KOPT-K1 (cell line): ENCODE measurements around the gene UGT2B10.
"Not testable (repeated sequence)": the region's sequence is repeated elsewhere in the genome, so short reads cannot be mapped to it uniquely, and the experiment has no call there.

Experiments
- H3K27ac ChIP-seq: fragments of 200-600 bp; sonication (generic); 2 replicates; pipeline ENCODE4 v1.5.1; 2016; ENCODE audit warnings: antibody characterized with exemption, mild to moderate bottlenecking, low read depth, low read length; ENCODE audit not compliant: poor library complexity, severe bottlenecking
- H3K36me3 ChIP-seq: fragments of 200-600 bp; sonication (generic); 2 replicates; pipeline ENCODE4 v1.5.1; 2017; ENCODE audit warnings: antibody characterized with exemption, mild to moderate bottlenecking, low read length, moderate library complexity; ENCODE audit not compliant: insufficient read depth
- H3K9me3 ChIP-seq: fragments of 200-600 bp; sonication (generic); 2 replicates; pipeline ENCODE4 v1.5.1; 2017; ENCODE audit warnings: antibody characterized with exemption, low read length, mild to moderate bottlenecking; ENCODE audit not compliant: insufficient read depth, poor library complexity, severe bottlenecking

The UGT2B10 gene

GRCh38 chr4:68815617-68816409 is at the start of gene UGT2B10:
Gene UGT2B10 (plus strand): TSS chr4:68815994. CDS start chr4:68816020, 26 bp downstream.
- H3K27ac ChIP-seq, H3K36me3 ChIP-seq, H3K9me3 ChIP-seq: not testable (repeated sequence)

- H3K9me3 ChIP-seq, H3K36me3 ChIP-seq, H3K27ac ChIP-seq: not testable (repeated sequence)
Measured at GRCh38 chr4:68771836-68772235, 44.0 kb upstream of the UGT2B10 start.

DNA sequence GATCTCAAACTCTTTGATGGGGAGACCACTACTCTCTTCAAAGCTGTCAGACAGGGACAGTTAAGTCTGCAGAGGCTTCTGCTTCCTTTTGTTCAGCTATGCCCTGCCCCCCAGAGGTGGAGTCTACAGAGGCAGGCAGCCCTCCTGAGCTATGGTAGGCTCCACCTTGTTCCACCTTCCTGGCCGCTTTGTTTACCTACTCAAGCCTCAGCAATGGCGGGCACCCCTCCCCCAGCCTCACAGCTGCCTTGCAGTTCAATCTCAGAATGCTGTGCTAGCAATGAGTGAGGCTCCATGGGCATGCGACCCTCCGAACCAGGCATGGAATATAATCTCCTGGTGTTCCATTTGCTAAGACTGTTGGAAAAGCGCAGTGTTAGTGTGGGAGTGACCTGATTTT is 42.1 kb upstream of the UGT2B10 start:
- H3K9me3 ChIP-seq: no peaks in the 10 kb centered on the region
- no peaks in the 10 kb centered on the region for H3K36me3 ChIP-seq
- no peak overlapping the region for H3K27ac ChIP-seq

DNA sequence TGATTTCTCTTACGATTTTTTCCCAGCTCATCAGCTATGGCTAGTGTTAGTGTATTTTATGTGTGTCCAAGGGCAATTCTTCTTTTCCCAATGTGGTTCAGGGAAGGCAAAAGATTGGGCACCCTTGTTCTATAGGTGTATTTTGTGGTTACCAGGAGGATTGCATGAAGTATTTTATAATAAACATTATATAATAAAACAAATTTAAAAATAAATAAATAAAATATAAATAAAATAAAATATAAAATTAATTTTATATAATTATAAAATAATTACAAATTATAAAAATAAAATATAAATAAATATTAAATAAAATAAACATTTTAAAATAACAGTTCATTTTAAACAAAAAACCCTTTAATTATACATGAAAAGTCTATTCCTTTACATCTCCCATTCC is 35.6 kb upstream of the UGT2B10 start:
- Histone ChIP-seq H3K36me3 (no peaks in the 10 kb centered on the region), H3K9me3 (no peaks in the 10 kb centered on the region), H3K27ac (no peak overlapping the region)

DNA sequence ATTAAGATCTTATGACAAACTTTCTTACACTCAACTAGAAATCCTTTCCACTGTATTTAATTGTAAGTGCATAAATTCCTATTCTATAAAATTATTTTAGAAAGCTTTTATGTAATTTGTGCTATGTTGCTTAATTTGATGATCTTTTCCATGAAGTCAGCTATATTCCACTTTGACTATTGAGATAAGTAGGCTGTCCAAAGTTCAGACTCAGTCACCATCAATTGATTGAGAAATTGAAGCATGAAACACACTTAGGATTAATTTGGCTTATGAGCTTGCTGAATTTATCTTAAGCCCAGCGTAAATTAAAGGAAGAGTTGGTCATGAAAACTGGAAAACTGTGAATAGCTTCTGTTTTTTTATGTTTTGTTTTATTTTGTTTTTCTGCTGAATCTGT is 18.7 kb upstream of the UGT2B10 start:
- H3K9me3 ChIP-seq: no peaks in the 10 kb centered on the region
- H3K27ac ChIP-seq: no peak overlapping the region
- no peaks in the 10 kb centered on the region for H3K36me3 ChIP-seq

DNA sequence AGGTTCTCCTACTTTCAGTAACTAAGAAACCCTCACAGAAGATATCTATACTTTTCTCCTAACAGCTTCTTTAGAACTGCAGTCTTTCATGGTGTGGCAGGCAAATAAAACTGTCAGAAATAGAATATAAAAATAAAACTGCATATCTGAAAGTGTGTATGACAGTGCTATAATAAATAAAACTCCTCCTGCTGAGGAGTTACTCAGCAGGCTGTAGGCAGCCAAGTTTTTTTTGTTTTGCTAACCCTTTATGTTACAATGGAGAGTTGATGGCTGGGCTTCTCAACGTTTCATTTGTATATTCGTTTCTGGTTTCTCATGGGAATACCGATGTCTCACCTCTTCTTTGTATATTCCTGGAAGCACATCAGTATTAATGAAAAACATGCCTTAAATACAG is 18.2 kb upstream of the UGT2B10 start:
- H3K36me3 ChIP-seq: no peaks in the 10 kb centered on the region
- no peak overlapping the region for H3K27ac ChIP-seq
- no peaks in the 10 kb centered on the region for H3K9me3 ChIP-seq

DNA sequence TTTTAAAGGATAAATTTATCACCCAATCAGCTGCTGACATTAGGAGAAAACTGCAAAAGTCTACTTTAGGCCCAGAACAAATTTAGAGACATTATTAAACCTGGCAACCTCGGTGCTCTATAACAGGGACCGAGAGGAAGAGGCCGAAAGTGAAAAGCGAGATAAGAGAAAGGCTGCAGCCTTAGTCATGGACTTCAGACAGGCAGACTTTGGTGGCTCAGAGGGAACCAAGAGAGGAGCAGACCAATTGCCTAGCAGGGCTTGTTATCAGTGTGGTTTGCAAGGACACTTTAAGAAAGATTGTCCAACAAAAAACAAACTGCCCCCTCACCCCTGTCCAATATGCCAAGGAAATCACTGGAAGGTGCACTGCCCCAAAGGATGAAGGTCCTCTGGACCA is 12.8 kb upstream of the UGT2B10 start:
- Histone ChIP-seq H3K9me3 (no peaks in the 10 kb centered on the region), H3K36me3 (no peaks in the 10 kb centered on the region)

GRCh38 chr4:68808060-68808459 is 7.7 kb upstream of the UGT2B10 start:
- H3K36me3 ChIP-seq: no peaks in the 10 kb centered on the region
- H3K27ac ChIP-seq: no peak overlapping the region
- H3K9me3 ChIP-seq: no peaks in the 10 kb centered on the region

More for the DNA sequence above, 12.8 kb upstream of the UGT2B10 start:
- H3K27ac ChIP-seq: no peak overlapping the region

DNA sequence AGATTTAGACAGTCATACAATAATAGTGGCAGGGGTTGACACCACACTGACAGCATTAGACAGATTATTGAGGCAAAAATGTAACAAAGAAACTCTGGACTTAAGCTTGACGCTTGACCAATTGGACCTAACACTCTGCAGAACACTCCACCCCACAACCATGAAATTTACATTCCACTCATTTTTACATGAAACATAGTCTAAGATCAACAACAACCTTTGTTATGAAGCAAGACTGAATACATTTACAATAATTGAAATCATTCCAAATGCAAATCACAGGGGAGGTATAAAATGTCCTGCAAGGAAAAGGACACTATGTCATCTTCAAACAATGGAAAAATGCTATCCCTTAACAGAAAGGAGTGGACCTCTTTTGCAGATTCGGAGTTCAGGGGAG is 4.9 kb upstream of the UGT2B10 start:
- Histone ChIP-seq H3K27ac (no peak overlapping the region), H3K36me3 (no peaks in the 10 kb centered on the region), H3K9me3 (no peaks in the 10 kb centered on the region)

DNA sequence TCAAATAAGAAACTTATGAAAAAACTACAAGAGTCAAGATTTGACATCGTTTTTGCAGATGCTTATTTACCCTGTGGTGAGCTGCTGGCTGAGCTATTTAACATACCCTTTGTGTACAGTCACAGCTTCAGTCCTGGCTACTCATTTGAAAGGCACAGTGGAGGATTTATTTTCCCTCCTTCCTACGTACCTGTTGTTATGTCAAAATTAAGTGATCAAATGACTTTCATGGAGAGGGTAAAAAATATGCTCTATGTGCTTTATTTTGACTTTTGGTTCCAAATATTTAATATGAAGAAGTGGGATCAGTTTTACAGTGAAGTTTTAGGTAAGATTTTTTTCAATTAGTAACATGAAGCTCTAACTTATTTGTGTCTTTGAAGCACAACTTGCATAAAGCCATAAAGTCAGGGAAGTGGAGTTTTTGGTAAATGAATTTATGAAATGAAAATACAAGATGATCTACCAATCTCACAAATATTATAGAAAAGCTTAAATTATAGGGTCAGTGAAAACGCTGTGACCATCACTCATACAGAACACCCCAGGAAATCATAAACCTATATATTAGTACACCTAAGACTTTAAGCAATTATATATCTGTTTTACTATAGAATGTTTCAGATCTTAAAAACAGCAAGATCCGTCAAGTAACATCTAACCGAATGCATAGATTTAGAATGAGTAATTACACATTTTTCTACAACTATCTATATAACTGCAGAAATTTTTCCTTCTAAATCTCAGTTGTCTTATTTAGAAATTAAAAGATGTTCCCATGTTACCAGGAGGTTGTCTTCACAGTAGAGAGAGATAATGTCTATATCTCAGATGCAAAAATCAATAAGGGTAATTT is 844 bp downstream of the UGT2B10 start:
- not testable (repeated sequence) for H3K9me3 ChIP-seq, H3K27ac ChIP-seq, H3K36me3 ChIP-seq

GRCh38 chr4:68817386-68817785 is 1.6 kb downstream of the UGT2B10 start:
- Histone ChIP-seq H3K27ac (no peak overlapping the region), H3K36me3 (no peaks in the 10 kb centered on the region)

GRCh38 chr4:68818030-68818462 is 2.3 kb downstream of the UGT2B10 start:
- H3K9me3 ChIP-seq, H3K36me3 ChIP-seq, H3K27ac ChIP-seq: not testable (repeated sequence)

More at GRCh38 chr4:68817386-68817785, 1.6 kb downstream of the UGT2B10 start:
- no peaks in the 10 kb centered on the region for H3K9me3 ChIP-seq

GRCh38 chr4:68831642-68832041 is 15.8 kb downstream of the UGT2B10 start:
- Histone ChIP-seq H3K9me3 (no peaks in the 10 kb centered on the region), H3K27ac (no peak overlapping the region), H3K36me3 (no peaks in the 10 kb centered on the region)

- no peaks in the 10 kb centered on the region for H3K36me3 ChIP-seq
- H3K9me3 ChIP-seq: peaks cover 4% of the 10 kb centered on the region
- no peak overlapping the region for H3K27ac ChIP-seq
Measured at GRCh38 chr4:68850293-68850692, 34.5 kb downstream of the UGT2B10 start.

GRCh38 chr4:68855771-68856170 is 40.0 kb downstream of the UGT2B10 start:
- Histone ChIP-seq H3K27ac (no peak overlapping the region), H3K9me3 (no peaks in the 10 kb centered on the region), H3K36me3 (no peaks in the 10 kb centered on the region)
